ENCODE measurements around the gene C12orf56. TPM values are rescaled to one million over a fixed set of nuclear protein-coding genes. Genes with fewer than 3 reads are reported as not detected.

Gene C12orf56
- total and polyA plus RNA-seq, 9 of the 15 experiments (the other 6 are each of a cell fraction or from before 2014, with no cell fraction given), result 0.40 to 4.8 (median 1.2) TPM

DNA sequence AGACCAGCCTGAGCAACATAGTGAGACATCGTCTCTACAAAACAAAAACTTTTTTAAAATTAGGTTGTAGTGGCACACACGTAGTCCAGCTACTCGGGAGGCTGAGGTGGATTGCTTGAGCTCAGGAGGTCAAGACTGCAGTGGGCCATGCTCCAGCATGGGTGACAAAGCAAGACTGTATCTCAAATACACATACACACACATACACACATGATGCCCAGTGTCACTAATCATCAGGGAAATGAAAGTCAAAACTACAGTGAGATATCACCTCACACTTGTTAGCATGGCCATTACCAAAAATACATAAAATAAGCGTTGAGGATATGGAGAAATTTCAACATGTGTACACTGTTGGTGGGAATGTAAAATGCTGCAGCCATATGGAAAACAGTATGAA, 135.3 kb downstream of the C12orf56 start:
- WGBS (ENCODE audit: insufficient coverage, low coverage, missing lambda C conversion rate), result 3% methylated on average over 4 of the region's 4 CpGs
- H3K27ac ChIP-seq (ENCODE audit: extremely low read depth, low read depth, low read length), result no peak overlapping the region
- ChIA-PET CTCF (ENCODE audit: low intra/inter-chr PET ratio) (interaction anchor here (1.5 to 3.0 kb wide), 5 partner anchors 411 to 453 kb away, joined by 4 to 16 read pairs (median 12); partner anchors contain the start of gene SRGAP1), POLR2A (no interaction called here)
- no peaks in the 10 kb centered on the region for H3K36me3 ChIP-seq (ENCODE audit: control insufficient read depth, insufficient read depth, low read length)
- H4K20me1 ChIP-seq (replicated peaks; ENCODE audit: control insufficient read depth, insufficient read depth, low read length), result no peaks in the 10 kb centered on the region
- TF ChIP-seq NFIC (IDR thresholded peaks at IDR 0.05) (peak; percentile 69; the same call in 1 of the 2 replicates), CBFA2T3 (IDR thresholded peaks at IDR 0.05) (peak; percentile 36; the same call in 1 of the 2 replicates), NR2C2 (CRISPR knock-in tag; IDR thresholded peaks at IDR 0.05) (no peak), NR2C2 (tag; IDR thresholded peaks at IDR 0.05) (no peak), KLF10 (CRISPR knock-in tag; IDR thresholded peaks at IDR 0.05) (no peak), C11orf30 (IDR thresholded peaks at IDR 0.05; ENCODE audit: low read depth) (peak; percentile 49; the same call in 1 of the 2 replicates), MAFK (IDR thresholded peaks at IDR 0.05; ENCODE audit: low read length) (peak; percentile 24; the same call in 1 of the 2 replicates), MAFF (IDR thresholded peaks at IDR 0.05; ENCODE audit: low read length) (peak; percentile 17; the same call in 1 of the 2 replicates), NFE2 (IDR thresholded peaks at IDR 0.05; ENCODE audit: low read depth) (peak; percentile 54; the same call in 1 of the 2 replicates), MEIS2 (IDR thresholded peaks at IDR 0.05; ENCODE audit: partially characterized antibody) (peak; percentile 25)
- TF ChIP-seq, protein P1, sequence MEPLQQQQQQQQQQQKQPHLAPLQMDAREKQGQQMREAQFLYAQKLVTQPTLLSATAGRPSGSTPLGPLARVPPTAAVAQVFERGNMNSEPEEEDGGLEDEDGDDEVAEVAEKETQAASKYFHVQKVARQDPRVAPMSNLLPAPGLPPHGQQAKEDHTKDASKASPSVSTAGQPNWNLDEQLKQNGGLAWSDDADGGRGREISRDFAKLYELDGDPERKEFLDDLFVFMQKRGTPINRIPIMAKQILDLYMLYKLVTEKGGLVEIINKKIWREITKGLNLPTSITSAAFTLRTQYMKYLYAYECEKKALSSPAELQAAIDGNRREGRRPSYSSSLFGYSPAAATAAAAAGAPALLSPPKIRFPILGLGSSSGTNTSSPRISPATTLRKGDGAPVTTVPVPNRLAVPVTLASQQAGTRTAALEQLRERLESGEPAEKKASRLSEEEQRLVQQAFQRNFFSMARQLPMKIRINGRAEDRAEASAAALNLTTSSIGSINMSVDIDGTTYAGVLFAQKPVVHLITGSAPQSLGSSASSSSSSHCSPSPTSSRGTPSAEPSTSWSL (CRISPR knock-in tag; IDR thresholded peaks at IDR 0.05; ENCODE audit: borderline replicate concordance), result no peak
- TF ChIP-seq, protein P2, sequence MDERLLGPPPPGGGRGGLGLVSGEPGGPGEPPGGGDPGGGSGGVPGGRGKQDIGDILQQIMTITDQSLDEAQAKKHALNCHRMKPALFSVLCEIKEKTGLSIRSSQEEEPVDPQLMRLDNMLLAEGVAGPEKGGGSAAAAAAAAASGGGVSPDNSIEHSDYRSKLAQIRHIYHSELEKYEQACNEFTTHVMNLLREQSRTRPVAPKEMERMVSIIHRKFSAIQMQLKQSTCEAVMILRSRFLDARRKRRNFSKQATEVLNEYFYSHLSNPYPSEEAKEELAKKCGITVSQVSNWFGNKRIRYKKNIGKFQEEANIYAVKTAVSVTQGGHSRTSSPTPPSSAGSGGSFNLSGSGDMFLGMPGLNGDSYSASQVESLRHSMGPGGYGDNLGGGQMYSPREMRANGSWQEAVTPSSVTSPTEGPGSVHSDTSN (CRISPR knock-in tag; IDR thresholded peaks at IDR 0.05; ENCODE audit: low read depth), result no peak
- TF ChIP-seq, protein P2 (tag; conservative IDR thresholded peaks at IDR 0.05; ENCODE audit: low read depth), result peak; percentile 55
- ATAC-seq (peak; percentile 41; the same call in 1 of the 3 replicates), FAIRE-seq (no peak), DNase-seq (ENCODE audit: extremely low read depth in 1 of 4, low spot score in 3 of 4) (peak in 1 of 4 experiments; percentile 21)
- no peaks in the 10 kb centered on the region; a peak in 1 of 5 replicates for H3K4me1 ChIP-seq (replicated peaks in 1 of 2; ENCODE audit: control insufficient read depth in 2 of 2, insufficient read depth in 2 of 2, low read length in 2 of 2)
- BruUV-seq (replicated peaks), result no TSS peak
- no peaks in the 10 kb centered on the region for H3K9me1 ChIP-seq (ENCODE audit: control insufficient read depth, insufficient read depth, low read length)
- no peak overlapping the region for H3K9ac ChIP-seq (ENCODE audit: insufficient read depth in 1 of 2, low read depth in 2 of 2, low read length in 2 of 2)
- no peak overlapping the region for H3K4me3 ChIP-seq
- in situ Hi-C loops (cut with MboI) (loop anchor here (10.0 to 25.0 kb wide), 2 partner anchors 590 to 843 kb away; partner anchors contain the start of gene DPY19L2), intact Hi-C loops (cut with micrococcal nuclease) (loop anchor here (5.0 to 10.0 kb wide), 4 partner anchors 110 to 1153 kb away; no protein-coding TSS in a partner anchor)
- H3K4me2 ChIP-seq (ENCODE audit: insufficient read depth, low read length), result no peak overlapping the region
- no peak overlapping the region for H2AFZ ChIP-seq (ENCODE audit: low read depth, low read length)
- H3K27me3 ChIP-seq (ENCODE audit: control insufficient read depth in 2 of 2, insufficient read depth in 2 of 2, low read length in 2 of 2), result peaks cover 2 to 7% of the 10 kb centered on the region in 2 experiments; a peak in 2 of 5 replicates
- no peaks in the 10 kb centered on the region for H3K79me2 ChIP-seq (ENCODE audit: control insufficient read depth, insufficient read depth, low read length)
- H3K9me3 ChIP-seq (replicated peaks; ENCODE audit: control insufficient read depth, insufficient read depth, low read depth, low read length), result no peaks in the 10 kb centered on the region

All from K562 (cell line).